ENCODE measurements around the gene SNX25.
"Not testable (repeated sequence)": the region's sequence is repeated elsewhere in the genome, so short reads cannot be mapped to it uniquely, and the experiment has no call there.

Gene SNX25

GRCh38 chr4:185237175-185237574 lies 27.8 kb downstream of the SNX25 start:
- H3K36me3 ChIP-seq = no peaks in the 10 kb centered on the region
- H3K9me3 ChIP-seq = no peaks in the 10 kb centered on the region
- H3K27me3 ChIP-seq = peaks cover 10% of the 10 kb centered on the region
- H3K4me3 ChIP-seq (ENCODE audit: low read depth in 1 of 2, low read length in 1 of 2) = no peak overlapping the region
- no peak overlapping the region for H3K27ac ChIP-seq
- no peaks in the 10 kb centered on the region for H3K4me1 ChIP-seq (ENCODE audit: control insufficient read depth in 1 of 2, insufficient read depth in 1 of 2, low read depth in 1 of 2, low read length in 1 of 2)
- TF ChIP-seq CTCF (IDR thresholded peaks at IDR 0.05) = no peak

DNA sequence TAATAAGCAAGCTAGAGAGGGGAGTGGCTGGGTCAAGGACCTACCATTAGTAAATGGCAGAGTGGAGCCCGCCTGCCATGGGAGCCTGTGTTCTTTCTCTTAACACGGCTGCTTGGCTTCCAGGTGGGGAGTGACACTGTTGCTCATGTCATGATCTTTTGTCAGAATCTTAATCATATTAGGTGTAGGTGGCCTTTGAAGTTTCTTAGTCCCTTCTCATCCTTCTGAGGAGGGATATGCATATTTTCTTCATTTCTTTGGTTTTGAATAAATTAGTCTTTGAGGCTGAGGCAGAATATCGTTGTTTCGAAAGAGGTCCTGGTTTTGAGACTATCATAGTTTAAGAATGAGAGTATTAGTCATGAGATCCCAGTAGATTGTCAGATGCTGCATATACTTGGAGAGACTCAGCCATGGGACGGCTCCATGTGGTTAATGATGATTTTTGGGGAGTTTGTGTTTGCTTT lies 28.9 kb downstream of the SNX25 start:
- Histone ChIP-seq H3K36me3 (no peaks in the 10 kb centered on the region), H3K9me3 (no peaks in the 10 kb centered on the region), H3K27ac (no peak overlapping the region), H3K4me1 (ENCODE audit: control insufficient read depth in 1 of 2, insufficient read depth in 1 of 2, low read depth in 1 of 2, low read length in 1 of 2) (no peaks in the 10 kb centered on the region), H3K27me3 (peaks cover 5% of the 10 kb centered on the region), H3K4me3 (ENCODE audit: low read depth in 1 of 2, low read length in 1 of 2) (no peak overlapping the region)
- TF ChIP-seq CTCF (IDR thresholded peaks at IDR 0.05) = no peak

DNA sequence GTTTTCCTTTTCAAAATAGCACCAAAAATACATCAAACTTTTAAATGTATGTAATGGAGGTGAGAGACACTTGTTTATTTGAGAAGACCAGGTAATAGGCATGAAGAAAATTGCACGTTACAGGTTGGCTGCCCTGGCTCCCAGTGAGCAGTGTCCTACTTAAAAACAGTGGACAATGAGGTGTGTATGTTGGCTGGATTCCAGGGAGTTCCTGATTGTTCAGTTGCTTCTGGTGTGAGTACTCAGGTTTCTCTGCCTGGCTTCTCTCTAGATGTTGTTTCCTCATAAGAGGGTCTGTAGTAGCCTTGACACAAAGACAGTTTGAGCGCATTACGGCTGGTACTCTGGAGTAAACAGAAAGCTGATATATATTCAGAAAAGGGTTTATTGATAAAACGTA lies 29.4 kb downstream of the SNX25 start:
- Histone ChIP-seq H3K27ac (no peak overlapping the region), H3K4me1 (ENCODE audit: control insufficient read depth in 1 of 2, insufficient read depth in 1 of 2, low read depth in 1 of 2, low read length in 1 of 2) (no peaks in the 10 kb centered on the region), H3K36me3 (no peaks in the 10 kb centered on the region), H3K27me3 (peaks cover 10% of the 10 kb centered on the region), H3K9me3 (no peaks in the 10 kb centered on the region), H3K4me3 (ENCODE audit: low read depth in 1 of 2, low read length in 1 of 2) (no peak overlapping the region)
- TF ChIP-seq CTCF (IDR thresholded peaks at IDR 0.05) = no peak

- not testable (repeated sequence) for H3K9me3 ChIP-seq; H3K4me1 ChIP-seq (ENCODE audit: control insufficient read depth in 1 of 2, insufficient read depth in 1 of 2, low read depth in 1 of 2, low read length in 1 of 2); H3K27ac ChIP-seq; H3K36me3 ChIP-seq; H3K4me3 ChIP-seq (ENCODE audit: low read depth in 1 of 2, low read length in 1 of 2)
- peaks cover 11% of the 10 kb centered on the region for H3K27me3 ChIP-seq
Observed at GRCh38 chr4:185240486-185240885, 31.1 kb downstream of the SNX25 start.

DNA sequence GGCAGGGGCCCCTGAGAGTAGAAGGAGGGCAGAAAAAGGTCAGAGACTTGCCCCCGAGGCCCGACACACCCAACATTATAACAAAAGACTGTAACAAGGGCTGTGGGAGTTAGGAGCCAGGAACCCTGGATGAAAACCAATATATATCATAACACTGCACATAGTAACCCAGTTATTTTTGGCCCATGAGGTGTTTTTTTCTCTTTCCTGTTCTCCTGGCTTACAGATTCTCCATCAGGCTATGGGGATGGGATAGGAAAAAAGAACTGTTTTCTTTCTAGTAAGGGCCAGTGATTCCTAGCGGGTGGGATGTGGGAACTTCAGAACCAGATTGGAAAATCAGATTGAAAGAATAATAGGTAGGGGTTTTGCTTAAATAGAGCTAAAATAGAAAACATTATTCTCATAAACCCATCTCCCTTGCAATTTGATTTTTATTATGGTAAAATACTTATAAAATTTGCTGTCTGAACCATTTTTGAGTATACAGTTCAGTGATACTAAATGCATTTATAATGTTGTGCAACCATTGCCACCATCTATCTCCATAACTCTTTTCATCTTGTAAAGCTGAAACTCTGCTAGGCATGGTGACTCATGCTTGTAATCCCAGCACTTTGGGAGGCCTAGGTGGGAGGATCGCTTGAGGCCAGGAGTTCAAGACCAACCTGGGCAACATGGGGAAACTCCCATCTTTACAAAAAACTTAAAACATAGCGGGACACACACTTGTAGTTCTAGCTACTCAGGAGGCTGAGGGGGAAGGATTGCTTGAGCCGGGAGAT lies 33.5 kb downstream of the SNX25 start:
- Histone ChIP-seq H3K27ac (no peak overlapping the region), H3K27me3 (peaks cover 14% of the 10 kb centered on the region), H3K9me3 (no peaks in the 10 kb centered on the region), H3K36me3 (no peaks in the 10 kb centered on the region), H3K4me3 (ENCODE audit: low read depth in 1 of 2, low read length in 1 of 2) (no peak overlapping the region), H3K4me1 (ENCODE audit: control insufficient read depth in 1 of 2, insufficient read depth in 1 of 2, low read depth in 1 of 2, low read length in 1 of 2) (no peaks in the 10 kb centered on the region)
- no peak for TF ChIP-seq CTCF (IDR thresholded peaks at IDR 0.05)

- no peaks in the 10 kb centered on the region for H3K36me3 ChIP-seq
- no peak overlapping the region for H3K4me3 ChIP-seq (ENCODE audit: low read depth in 1 of 2, low read length in 1 of 2)
- TF ChIP-seq CTCF (IDR thresholded peaks at IDR 0.05) = no peak
- no peak overlapping the region for H3K27ac ChIP-seq
- H3K27me3 ChIP-seq = peaks cover 22% of the 10 kb centered on the region
- no peaks in the 10 kb centered on the region for H3K9me3 ChIP-seq
- no peaks in the 10 kb centered on the region for H3K4me1 ChIP-seq (ENCODE audit: control insufficient read depth in 1 of 2, insufficient read depth in 1 of 2, low read depth in 1 of 2, low read length in 1 of 2)
Observed at GRCh38 chr4:185243879-185244278, 34.5 kb downstream of the SNX25 start.

Data from neutrophil (primary cell).